ENCODE measurements around the gene FN1.

DNA sequence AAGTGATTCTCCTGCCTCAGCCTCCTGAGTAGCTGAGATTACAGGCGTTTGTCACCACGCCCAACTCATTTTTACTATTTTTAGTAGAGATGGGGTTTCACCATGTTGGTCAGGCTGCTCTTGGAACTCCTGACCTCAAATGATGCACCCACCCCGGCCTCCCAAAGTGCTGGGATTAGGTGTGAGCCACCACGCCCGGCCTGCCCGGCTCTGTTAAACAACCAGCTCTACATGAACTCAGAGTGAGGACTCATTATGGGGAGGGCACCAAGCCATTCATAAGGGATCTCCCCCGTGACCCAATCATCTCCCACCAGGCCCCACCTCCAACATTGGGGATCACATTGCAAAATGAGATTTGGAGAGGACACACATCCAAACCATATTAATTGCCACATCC is 115.2 kb downstream of the FN1 start:
- TF ChIP-seq, protein P1, sequence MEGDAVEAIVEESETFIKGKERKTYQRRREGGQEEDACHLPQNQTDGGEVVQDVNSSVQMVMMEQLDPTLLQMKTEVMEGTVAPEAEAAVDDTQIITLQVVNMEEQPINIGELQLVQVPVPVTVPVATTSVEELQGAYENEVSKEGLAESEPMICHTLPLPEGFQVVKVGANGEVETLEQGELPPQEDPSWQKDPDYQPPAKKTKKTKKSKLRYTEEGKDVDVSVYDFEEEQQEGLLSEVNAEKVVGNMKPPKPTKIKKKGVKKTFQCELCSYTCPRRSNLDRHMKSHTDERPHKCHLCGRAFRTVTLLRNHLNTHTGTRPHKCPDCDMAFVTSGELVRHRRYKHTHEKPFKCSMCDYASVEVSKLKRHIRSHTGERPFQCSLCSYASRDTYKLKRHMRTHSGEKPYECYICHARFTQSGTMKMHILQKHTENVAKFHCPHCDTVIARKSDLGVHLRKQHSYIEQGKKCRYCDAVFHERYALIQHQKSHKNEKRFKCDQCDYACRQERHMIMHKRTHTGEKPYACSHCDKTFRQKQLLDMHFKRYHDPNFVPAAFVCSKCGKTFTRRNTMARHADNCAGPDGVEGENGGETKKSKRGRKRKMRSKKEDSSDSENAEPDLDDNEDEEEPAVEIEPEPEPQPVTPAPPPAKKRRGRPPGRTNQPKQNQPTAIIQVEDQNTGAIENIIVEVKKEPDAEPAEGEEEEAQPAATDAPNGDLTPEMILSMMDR (IDR thresholded peaks at IDR 0.05 in 4 of 5, conservative IDR thresholded peaks at IDR 0.05 in 1 of 5) = no peak
- no peak for TF ChIP-seq POLR2A (IDR thresholded peaks at IDR 0.05)

All from gastrocnemius medialis (tissue), 4 donors.